NCI-H2227 (cell line): Measurements from ENCODE around the gene STX10.

Experiments used
- DNase-seq: peaks from one replicate; lab custom pipeline; 2025; ENCODE audit not compliant: unreplicated experiment; lab: John Stamatoyannopoulos, UW

STX10 gene

DNA sequence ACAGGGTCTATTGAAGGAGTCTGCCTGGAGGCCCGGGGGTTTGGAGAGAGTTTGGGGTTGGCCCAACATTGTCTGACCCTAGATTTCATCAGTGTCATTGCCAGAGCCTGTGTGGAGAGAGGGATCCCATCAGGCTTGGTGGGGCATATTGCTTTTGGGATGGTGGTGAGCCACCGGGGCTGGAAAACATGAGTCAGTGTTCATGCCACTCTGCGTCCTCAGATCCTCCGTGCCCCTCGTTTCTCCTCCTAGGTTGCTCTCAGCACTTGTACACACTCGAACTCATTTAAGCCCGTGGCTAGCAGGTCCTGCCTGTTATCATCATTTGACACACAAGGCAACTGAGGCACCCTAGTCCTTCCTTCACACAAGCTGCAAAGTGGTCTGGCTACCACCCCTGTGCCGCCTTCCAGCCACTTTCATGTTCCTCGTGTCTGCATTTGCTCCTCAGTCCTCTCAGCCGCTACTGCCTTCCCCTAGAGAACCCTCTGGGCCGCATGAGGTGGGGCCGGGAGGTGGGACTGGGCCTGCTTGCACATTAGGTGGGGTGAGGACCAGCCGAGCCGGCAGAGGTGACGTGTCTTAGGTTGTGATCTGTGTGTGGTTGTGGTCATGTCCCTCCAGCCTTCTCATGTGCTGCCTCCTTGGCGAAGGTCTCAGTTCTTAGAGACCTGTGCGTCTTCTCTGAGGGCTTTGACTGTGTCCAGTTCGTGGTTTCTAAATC lies 28.5 kb downstream of the STX10 start:
- no peak for DNase-seq

DNA sequence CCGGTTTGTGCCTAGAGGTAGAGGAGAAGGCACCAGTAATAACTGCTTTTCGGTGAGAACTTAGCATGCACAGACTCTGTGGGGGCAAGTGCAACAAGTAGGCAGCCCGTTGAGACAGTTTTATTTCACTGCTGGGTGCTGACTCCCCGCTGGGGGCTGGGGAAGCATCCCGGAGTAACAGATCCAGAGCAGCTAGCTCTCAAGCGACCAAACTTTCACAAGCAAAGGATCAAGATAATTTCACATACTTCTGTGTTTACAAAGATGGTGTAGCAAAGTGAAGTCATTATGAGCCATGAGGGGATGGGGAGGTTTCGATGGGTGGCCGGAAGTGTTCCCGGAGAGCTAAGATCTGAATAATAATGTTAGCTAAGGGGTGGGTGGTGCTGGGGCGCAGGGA lies 29.4 kb downstream of the STX10 start:
- no peak for DNase-seq

DNA sequence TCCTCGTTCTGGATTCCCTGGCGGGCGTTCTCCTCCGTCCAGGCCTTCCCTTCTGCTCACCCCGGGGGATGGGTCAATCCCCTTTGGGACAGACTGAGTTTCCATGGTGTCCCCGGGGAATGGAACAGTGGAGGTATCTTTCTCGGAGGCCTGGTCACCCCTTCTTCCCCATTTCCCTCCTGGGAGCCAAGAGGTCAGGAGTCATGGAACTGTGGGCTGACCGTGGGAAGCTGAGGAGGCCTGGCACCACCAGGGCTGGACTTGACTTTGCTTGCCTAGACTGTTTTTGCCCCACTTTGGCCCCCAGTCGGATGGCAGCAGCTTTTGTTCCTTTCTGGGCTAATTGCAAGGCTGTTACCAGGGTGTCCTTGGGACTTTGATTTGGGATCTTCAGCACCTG lies 30.1 kb downstream of the STX10 start:
- DNase-seq, result no peak

DNA sequence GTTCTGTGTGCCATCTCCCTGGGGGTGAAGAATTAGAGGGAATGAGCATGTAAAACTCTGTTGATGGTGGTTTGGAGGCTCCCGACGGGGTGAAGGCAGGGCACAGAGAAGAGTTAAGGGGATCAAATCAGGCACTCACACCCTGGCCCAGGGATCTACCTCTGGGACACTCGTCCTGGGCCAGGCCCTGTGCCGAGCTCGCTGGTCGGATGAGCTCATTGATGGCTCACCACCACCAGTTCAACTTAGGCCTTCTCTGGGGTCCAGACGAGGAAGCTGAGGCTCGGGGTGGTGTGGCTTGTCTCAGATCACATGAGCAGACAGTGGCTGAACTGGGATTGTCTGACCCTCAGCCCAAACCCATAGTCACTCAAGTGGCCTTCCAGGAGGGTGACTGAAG lies 30.5 kb downstream of the STX10 start:
- DNase-seq, result no peak

DNA sequence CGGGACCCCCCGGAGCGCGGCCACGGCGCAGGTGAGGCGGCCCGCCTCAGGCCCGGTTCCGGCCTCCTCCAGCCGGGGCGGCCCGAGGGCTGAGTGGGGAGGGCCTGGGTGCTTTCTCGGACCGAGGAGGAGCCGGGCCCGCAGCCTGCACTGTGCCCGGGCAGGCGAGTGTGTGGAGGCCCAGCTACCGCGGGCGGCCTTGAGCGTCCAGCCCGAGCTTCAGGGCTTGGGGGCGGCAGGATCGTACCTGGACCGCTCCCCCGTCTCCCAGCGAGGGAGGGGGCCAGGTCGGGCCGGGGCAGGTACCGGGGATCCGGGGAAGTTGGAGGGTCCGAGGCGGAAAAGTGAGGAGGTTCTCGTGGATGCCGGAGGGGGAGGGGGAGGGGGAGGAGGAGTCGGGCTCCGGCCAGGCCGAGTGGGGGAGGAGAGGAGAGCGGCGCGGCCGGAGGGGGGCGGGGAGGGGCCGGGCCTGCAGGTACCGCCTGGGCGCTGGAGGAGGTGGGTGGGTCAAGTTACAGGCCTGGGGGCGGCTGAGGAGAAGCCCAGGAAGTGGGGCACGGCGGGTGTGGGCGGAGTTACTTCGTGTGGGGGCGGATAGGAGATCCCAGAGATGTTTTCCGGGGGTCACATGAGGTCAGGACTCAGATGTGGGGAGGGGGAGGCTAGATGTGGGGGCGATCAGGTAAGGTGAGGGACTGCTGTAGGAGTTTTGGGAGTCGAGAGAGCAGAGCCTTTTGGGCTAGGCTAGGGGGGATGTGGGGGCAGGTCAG lies 31.6 kb downstream of the STX10 start:
- peak; percentile 41 for DNase-seq

DNA sequence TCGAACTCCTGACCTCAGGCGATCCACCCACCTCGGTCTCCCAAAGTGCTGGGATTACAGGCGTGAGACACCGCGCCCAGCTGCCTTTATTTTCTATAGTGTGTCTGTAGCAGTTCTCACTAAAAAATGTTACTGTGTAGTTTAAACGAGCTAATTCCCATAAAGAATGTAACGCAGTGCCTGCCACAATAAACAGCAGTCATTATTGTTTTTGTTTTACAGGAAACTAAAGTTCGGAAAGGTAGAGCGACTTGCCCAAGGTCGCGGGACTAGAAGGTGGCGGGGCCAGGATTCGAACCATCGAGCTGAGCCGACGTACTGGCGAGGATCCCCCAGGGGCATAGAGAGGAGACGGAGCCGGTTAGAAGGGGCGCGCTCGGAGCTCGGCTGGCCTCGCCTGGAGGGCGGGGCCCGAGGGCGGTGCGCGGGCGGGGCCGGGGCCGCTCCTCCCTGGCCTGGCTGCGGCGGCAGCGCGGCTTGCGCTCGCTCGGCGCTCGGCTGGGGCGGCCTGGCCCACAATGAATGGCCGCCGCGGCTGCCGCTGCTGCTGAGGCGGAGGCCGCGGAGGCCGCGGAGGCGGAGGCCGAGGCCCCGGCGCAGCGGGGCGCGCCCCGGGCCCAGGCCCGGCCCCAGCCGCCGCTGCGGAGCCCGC lies 32.3 kb downstream of the STX10 start, which contains the start of gene NACC1:
Gene NACC1 (plus strand): TSS at position 493 of the 652 bp plus-strand sequence. CDS start 16,944 bp downstream, outside the sequence.
- DNase-seq, result peak; percentile 91

DNA sequence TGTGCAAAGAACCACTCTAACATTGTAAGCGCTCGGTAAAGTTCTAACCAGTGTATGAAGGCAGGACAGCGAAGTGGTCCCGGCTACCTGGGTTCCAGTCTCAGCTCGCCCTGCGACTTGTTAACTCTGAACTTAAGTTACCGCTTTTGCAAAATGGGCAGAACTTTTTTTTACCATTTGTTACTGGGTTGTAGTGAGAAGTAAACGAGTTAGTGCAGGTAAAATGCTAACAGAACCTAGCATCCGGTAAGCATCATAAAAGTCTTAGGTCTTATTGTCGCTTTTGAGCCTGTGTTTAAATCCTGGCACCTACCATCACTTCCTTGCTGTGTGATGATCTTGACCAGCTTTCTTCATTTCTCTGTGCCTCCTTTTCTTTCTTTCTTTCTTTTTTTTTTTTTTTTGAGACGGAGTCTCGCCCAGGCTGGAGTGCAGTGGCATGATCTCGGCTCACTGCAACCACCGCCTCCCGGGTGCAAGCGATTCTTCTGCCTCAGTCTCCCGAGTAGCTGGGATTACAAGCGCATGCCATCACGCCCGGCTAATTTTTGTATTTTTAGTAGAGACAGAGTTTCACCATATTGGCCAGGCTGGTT lies 32.9 kb downstream of the STX10 start:
- DNase-seq, result no peak

DNA sequence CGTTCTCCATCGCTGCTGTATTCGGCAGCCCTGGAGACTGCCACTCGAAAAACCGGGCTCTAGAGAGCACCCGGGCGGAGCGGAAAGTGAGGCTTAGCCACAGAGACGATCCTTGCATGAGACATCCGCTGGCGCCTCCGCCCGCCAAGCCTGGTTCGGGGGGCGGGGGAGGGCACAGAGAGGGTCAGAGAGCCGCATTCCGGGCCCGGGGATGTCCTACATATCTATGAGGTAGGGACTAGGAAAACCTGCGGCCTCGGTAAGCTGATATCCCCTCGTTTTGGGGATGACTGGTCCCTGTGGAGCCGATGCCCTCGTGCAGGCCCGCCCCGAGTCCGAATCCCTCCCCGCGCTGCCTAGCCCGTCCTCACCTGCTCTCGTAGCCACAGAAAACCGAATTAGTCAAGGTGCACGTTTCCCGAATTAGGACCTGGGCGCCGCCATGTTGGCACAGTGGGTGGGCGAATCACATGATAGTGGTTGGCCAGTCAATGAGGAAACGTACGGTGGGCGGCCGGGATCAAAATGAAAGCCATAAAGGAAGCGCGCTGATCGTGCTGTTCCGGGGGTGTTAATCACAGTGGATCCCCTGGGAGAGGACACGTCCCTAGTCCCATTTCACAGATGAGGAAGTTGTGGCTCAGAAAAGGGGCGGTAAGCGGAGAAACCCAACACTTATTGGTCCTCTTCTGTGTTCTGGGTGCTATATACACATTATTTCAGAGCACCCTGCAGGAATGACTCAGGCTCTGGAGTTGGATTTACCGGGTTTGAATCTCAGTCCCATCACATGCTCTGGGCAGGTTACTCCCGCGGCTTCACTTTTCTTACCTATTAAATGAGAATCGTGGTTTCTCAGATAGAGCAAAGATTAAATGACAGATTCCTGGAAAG lies 33.6 kb downstream of the STX10 start, which contains the start of gene TRMT1:
Gene TRMT1 (minus strand): TSS at position 459 of the 894 bp plus-strand sequence. CDS start 341 bp downstream, at position 118.
- DNase-seq, result peak; percentile 90

DNA sequence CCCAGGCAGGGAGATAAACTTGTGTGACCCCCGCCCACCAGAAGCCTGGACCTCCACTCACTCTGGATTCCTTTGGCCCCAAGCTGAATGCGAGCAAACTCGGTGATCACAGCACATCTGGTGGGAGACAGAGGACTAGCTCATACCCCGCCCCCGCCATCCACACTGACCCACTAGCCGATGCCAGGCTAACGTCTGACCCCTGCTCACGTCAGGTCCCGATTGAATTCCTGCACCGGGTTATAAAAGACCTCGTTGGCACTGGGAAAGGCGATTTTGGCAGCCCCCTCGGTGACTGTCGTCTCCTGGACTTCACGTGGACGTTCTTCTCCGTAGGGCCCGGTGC lies 34.3 kb downstream of the STX10 start:
- DNase-seq, result no peak

DNA sequence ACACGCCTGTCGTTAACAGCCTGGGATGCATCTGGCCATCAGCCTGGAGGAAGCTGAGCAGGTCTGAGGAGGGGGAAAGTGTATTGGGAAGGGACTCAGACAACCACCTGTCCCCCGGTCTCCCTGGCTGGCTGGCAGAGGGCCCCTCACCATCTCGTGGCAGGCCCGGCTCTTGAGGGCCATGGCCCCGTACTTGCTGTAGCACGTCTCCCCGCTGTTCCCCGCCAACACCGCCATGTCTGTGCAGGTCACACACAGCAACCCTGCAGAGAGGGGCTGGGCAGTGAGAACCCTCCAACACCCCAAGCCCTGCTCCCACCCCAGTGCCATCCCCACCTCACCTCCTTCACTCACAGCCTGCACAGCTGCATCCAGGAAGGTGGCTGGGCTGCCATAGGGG lies 37.6 kb downstream of the STX10 start:
- no peak for DNase-seq

DNA sequence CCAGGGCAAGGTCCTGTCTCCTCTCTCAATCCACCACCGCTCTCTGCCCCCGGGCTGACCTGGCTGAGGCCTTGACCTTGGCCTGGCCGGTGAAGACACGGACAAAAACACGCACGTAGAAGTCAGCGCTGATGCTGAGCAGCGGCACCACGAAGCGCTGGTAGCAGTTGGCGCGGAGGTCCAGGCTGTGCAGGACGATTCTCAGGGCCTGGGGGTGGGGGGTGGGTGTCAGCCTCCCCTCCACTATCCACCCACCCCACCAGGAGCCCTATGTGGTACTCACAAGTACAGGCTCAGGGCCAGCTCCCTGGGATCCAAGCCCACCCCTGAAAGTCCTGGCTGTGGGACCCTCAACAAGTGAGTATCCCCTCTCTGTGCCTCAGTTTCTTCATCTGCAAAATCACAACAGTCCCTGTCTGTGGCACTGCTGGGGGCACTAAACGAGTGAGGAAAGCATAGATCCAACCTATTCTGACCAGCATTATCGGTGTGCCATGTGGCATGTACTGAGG lies 40.0 kb downstream of the STX10 start:
- no peak for DNase-seq

DNA sequence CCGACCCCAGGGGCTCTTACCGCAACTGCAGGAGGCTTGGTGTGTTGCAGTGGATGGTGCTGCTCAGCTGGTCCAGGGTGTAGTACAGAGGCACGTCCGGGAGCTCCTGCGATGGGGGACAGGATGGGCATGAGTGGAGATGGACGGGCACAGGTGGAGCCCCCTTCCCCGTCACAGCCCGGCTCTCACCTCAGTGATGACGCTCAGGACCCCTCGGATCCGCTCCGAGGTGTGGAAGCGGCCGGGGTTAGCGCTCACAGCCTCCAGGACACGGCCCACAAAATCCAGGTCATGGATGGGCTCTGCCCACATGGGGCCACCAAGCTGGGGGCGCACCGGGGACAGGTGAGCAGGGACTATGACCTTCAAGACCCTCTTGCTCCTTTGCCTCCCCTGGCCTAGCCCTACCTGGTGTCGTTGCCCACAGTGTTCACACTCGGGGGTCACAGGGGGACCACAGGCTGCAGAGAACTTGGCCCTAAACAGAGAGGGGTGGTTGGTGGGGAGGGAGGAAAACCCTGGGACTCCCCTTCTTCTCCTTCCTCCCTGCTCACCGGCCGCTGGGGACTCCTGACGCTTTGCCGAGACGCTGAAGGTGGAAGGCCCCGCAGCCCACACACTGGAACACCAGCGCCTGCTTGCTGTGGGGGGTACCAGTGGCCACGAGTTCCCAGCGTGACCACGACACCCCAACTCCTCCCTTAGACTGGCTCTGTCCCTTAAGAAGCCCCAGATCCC lies 40.6 kb downstream of the STX10 start:
- DNase-seq, result no peak

DNA sequence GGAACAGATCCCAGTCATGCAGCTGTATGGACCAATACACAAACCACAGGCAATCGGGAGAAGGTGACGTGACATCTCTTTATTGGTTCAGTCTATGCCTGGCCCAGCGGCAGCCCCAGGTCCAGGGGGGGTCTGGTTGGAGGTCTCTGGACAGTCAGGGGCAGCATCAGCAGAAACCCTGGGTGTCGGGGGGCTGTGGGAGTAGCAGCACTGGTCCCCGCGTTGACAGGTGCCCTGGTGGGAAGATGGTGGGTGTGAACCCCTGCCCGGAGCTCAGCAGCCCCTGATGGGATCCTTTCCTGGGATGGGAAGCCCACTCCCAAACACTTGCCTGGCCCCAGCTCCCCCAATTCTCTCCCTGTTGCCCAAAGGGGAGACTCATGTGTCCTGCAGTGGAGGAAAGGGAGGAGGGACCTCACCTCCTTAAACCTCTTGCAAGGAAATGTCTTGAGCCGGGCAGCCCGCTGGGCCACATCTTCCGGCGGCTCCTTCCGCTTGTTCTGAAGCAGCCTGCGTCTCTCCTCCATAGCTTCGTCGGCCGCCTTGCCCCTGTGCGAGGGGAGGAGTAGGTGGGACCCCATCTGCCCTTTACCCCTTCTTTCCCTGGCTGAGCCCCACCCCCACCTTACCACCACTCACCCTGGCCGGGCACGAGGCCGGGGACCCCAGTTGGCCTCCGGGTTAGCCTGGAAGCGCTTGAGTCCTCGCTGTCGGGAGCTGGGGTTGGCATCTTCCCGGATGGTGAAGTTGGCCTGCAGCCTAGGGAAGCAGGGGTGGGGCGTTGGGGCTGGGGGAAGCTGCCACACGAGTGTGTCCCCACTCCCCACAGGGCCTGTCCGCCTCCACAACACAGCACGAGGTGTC lies 45.1 kb downstream of the STX10 start:
- DNase-seq, result no peak

DNA sequence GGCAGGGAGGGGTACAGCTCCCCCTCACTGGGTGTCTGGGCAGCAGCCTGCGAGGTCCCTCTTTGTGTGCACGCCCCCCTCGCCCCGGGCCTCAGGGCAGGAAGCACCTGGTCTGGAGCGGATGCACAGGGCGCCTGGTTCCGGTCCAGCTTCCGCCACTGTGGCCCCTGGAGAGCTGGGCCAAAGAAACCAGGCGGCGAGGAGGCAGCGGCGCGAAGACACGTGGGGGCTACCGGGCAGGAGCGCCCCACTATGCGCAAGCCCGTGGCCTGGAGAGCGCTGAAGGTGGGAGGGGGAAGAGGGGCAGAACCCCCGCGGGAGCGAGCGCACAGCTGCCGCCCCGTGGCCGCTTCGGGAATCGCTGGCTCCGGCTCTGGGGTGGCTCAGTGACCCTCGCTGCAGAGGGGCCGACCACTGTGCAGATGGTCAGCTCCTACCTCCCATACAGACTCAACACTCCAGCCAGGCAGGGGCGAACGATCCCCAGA lies 45.8 kb downstream of the STX10 start:
- no peak for DNase-seq

DNA sequence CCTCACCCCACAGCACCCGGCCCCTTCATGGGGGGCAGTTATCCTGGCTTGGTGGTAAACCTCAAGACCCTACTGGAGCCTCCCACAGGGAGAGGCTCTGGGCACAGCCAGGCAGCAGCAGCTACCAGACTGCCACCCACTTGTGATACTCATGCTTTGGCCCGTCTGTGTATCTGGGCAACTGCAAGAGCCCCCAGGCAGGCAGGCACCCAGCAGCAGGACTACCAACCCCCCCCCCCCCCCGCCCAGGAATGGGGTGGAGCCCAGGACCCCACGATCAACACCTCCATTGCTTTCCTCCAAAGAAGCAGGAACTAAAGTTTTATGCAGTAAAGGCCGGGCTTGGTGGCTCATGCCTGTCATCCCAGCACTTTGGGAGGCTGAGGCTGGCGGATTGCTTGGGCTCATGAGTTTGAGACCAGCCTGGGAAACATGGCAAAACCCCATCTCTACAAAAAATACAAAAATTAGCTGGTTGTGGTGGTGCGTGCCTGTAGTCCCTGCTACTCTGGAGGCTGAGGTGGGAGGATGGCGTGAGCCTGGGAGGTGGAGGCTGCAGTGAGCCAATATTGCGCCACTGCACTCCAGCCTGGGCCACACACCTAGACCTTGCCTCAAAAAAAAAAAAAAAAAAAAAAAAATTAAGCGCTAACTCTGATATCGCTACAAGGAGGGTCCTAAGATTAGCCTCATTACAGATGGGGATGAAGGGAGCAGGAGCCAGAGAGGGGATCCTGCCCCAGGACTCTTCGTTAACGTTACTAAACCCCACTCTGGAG lies 46.4 kb downstream of the STX10 start:
- no peak for DNase-seq

DNA sequence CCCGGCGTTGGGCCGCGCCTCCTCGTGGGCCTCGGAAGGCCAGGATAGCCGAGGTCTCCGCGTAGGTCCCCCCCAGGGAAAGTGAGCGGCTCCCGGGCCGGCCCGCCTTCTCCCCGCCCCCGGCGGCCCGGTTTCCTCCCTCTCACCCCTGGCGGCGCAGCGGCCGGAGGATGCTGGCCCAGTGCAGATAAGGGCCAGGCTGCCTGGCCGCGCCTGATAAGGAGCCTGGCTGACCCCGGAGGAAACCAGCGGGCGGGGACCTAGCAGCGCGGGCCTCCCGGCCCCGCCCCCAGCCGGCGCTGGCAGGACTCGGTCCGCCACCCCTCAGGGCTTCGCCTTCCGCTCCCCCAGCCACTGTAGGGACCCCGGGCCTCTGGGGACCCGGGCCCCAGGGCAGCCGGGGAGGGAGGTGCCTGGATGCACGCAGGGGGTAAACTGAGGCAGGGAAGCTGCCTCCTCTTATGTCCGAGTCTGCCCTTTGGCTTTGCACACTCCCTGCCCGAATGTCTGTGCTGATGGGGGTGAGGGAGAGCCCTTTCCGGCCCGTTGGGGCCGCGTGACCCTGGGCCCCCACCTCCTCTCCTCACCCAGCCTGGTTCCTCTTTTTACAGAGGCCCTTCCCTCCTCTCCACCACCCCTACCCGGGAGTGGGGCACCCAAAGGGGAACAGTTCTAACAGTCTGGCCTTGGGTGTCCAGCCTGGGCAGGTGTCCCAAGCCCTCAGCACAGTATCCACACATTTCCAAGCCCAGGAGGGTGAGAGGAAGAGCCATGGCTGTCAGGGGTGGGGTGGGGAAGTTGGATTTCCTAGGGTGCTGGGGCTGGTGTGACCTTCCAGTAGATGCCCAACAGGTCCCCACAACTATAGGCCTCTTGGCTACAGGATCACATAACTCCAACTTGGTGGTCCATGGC lies 47.3 kb downstream of the STX10 start, which contains the start of gene LYL1:
Gene LYL1 (minus strand): TSS at position 193 of the 915 bp plus-strand sequence. CDS start 1,687 bp downstream, outside the sequence.
- DNase-seq, result peak; percentile 39

DNA sequence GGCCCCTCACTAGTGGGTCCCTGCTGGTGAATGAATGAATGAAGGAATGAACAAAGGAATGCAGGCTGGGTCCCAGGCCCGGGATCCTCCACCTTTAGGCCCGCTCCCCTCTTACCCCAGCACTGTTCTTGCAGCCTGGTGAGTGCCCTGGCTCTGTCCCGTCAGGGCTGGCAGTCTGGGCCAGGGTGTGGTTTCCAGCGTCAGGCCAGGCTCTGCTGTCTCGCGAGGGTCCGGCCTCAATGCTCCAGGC lies 47.8 kb downstream of the STX10 start:
- no peak for DNase-seq
